Muscle of arm (tissue), 12 donors: ENCODE results near the gene MVB12B. TPM values are rescaled to one million over a fixed set of nuclear protein-coding genes. Genes with fewer than 3 reads are reported as not detected.
A peak's percentile ranks its signal among the peaks of the same experiment; 100 is the strongest.

Source experiments
- DNase-seq: peaks from one replicate; pipeline ENCODE4 v3.0.0-alpha.2; 2013
- polyA plus RNA-seq, 12 donors: library from polyadenylated mRNA; unstranded; fragments of 120-200 nt; gene quantifications; one replicate each; pipeline ENCODE4 v1.2.1, GENCODE V29; 2013; ENCODE audit not compliant: insufficient read length in 12 of 12

Gene MVB12B
- polyA plus RNA-seq, 12 donors, result 9.8 to 24.5 (median 16.3) TPM; not detected in 1

- no peak for DNase-seq
Observed at GRCh38 chr9:126504086-126504976, 177.7 kb downstream of the MVB12B start.

- no peak for DNase-seq
Observed at GRCh38 chr9:126504977-126505455, 178.4 kb downstream of the MVB12B start.

- DNase-seq, result no peak
Observed at GRCh38 chr9:126505697-126506346, 179.2 kb downstream of the MVB12B start.

- no peak for DNase-seq
Observed at GRCh38 chr9:126506361-126507317, 180.0 kb downstream of the MVB12B start.

GRCh38 chr9:126507318-126508109 is 180.9 kb downstream of the MVB12B start:
- no peak for DNase-seq

GRCh38 chr9:126508171-126508591 is 181.6 kb downstream of the MVB12B start:
- DNase-seq, result no peak

GRCh38 chr9:126508928-126509327 is 182.3 kb downstream of the MVB12B start:
- DNase-seq, result no peak

- DNase-seq, result no peak
Observed at GRCh38 chr9:126509718-126510117, 183.1 kb downstream of the MVB12B start.

GRCh38 chr9:126510564-126510963 is 183.9 kb downstream of the MVB12B start:
- DNase-seq, result no peak

- no peak for DNase-seq
Observed at GRCh38 chr9:126511411-126511810, 184.8 kb downstream of the MVB12B start.

GRCh38 chr9:126513159-126514036 is 186.8 kb downstream of the MVB12B start:
- no peak for DNase-seq

GRCh38 chr9:126514037-126514821 is 187.6 kb downstream of the MVB12B start:
- DNase-seq, result no peak

- DNase-seq, result no peak
Observed at GRCh38 chr9:126515001-126515872, 188.6 kb downstream of the MVB12B start.

- DNase-seq, result no peak
Observed at GRCh38 chr9:126515873-126516505, 189.4 kb downstream of the MVB12B start.

- no peak for DNase-seq
Observed at GRCh38 chr9:126516561-126516935, 189.9 kb downstream of the MVB12B start.

- DNase-seq, result peak; percentile 72
Observed at GRCh38 chr9:126516936-126517832, 190.6 kb downstream of the MVB12B start.
